HCEC 1CT (cell line): ENCODE data around the gene THSD8.
"Not testable (repeated sequence)": the region's sequence is repeated elsewhere in the genome, so short reads cannot be mapped to it uniquely, and the experiment has no call there.

Source experiments
- DNase-seq: peaks from one replicate; pipeline ENCODE4 v3.0.0-alpha.2; 2017

THSD8 gene

GRCh38 chr19:12793290-12794195 lies 8.3 kb upstream of the THSD8 start:
- peak; percentile 85 for DNase-seq

GRCh38 chr19:12794196-12794941 lies 7.5 kb upstream of the THSD8 start:
- DNase-seq: no peak

- no peak for DNase-seq
Measured at GRCh38 chr19:12794971-12795381, 6.9 kb upstream of the THSD8 start.

- peak; percentile 76 for DNase-seq
Measured at GRCh38 chr19:12796146-12797071, 5.5 kb upstream of the THSD8 start.

- DNase-seq: no peak
Measured at GRCh38 chr19:12797141-12797587, 4.7 kb upstream of the THSD8 start.

- not testable (repeated sequence) for DNase-seq
Measured at GRCh38 chr19:12797607-12798006, 4.3 kb upstream of the THSD8 start.

- DNase-seq: no peak
Measured at GRCh38 chr19:12799742-12800465, 2.0 kb upstream of the THSD8 start.

- DNase-seq: no peak
Measured at GRCh38 chr19:12800466-12800770, 1.5 kb upstream of the THSD8 start.

GRCh38 chr19:12800923-12801465 lies 875 bp upstream of the THSD8 start:
- no peak for DNase-seq

- DNase-seq: no peak
Measured at GRCh38 chr19:12802267-12803106, 618 bp downstream of the THSD8 start.

- DNase-seq: no peak
Measured at GRCh38 chr19:12804051-12804450, 2.2 kb downstream of the THSD8 start.

- peak; percentile 91 for DNase-seq
Measured at GRCh38 chr19:12806242-12807081, 4.6 kb downstream of the THSD8 start, which contains the start of gene RNASEH2A. RNASEH2A (plus strand) TSS chr19:12806584; CDS start chr19:12806674, 90 bp downstream.

- no peak for DNase-seq
Measured at GRCh38 chr19:12815088-12815487, 13.2 kb downstream of the THSD8 start.

- DNase-seq: not testable (repeated sequence)
Measured at GRCh38 chr19:12817188-12817587, 15.3 kb downstream of the THSD8 start.

- not testable (repeated sequence) for DNase-seq
Measured at GRCh38 chr19:12817810-12818209, 15.9 kb downstream of the THSD8 start.

- peak; percentile 48 for DNase-seq
Measured at GRCh38 chr19:12821761-12822160, 19.9 kb downstream of the THSD8 start.

- no peak for DNase-seq
Measured at GRCh38 chr19:12825254-12826131, 23.6 kb downstream of the THSD8 start.

GRCh38 chr19:12828494-12828893 lies 26.6 kb downstream of the THSD8 start:
- DNase-seq: no peak

- DNase-seq: no peak
Measured at GRCh38 chr19:12833418-12833737, 31.5 kb downstream of the THSD8 start.
